NT2/D1 (cell line): ENCODE data around the gene ELMO1.

Source experiments
- YY1 ChIP-seq: IDR thresholded peaks from 2 replicates; pipeline ENCODE4 v1.6.1; 2011; ENCODE audit not compliant: insufficient read length, insufficient read depth
- ZNF274 ChIP-seq: IDR thresholded peaks from 2 replicates; pipeline ENCODE4 v1.6.1; 2011; ENCODE audit warnings: mild to moderate bottlenecking, low read depth, low read length

GRCh38 chr7:37068038-37068437 is 380.6 kb downstream of the ELMO1 start:
- no peak for TF ChIP-seq YY1
- TF ChIP-seq ZNF274 = no peak
